H1 (cell line): Measurements from ENCODE around the gene NUDT6. TPM values are rescaled to one million over a fixed set of nuclear protein-coding genes. Genes with fewer than 3 reads are reported as not detected.

ENCODE experiments used
- CEBPB ChIP-seq: IDR thresholded peaks from 2 replicates; pipeline ENCODE4 v1.6.1; 2012; ENCODE audit warnings: low read depth, low read length
- EGR1 ChIP-seq: IDR thresholded peaks from 2 replicates; pipeline ENCODE4 v1.6.1; 2011; ENCODE audit warnings: low read depth, low read length, borderline replicate concordance
- KDM5A ChIP-seq: fragments of 200-600 bp; IDR thresholded peaks from 2 replicates; pipeline ENCODE4 v1.7.1; 2012; ENCODE audit warnings: mild to moderate bottlenecking, low read length, inconsistent platforms, mixed read lengths
- MAFK ChIP-seq: IDR thresholded peaks from 2 replicates; pipeline ENCODE4 v1.6.1; 2012; ENCODE audit warnings: low read depth, mild to moderate bottlenecking, improper control_type of control experiment, low read length
- NRF1 ChIP-seq: IDR thresholded peaks from 2 replicates; pipeline ENCODE4 v1.6.1; 2011; ENCODE audit warnings: mild to moderate bottlenecking, low read depth, low read length, improper control_type of control experiment
- RAD21 ChIP-seq, 2 experiments: IDR thresholded peaks in 1 of 2; conservative IDR thresholded peaks in 1 of 2; 2 replicates each; pipeline ENCODE4 v1.6.1; 2011; ENCODE audit warnings: low read depth in 2 of 2, low read length in 2 of 2, improper control_type of control experiment in 1 of 2, inconsistent platforms in 1 of 2, mild to moderate bottlenecking in 1 of 2, moderate library complexity in 1 of 2
- SIRT6 ChIP-seq: IDR thresholded peaks from one replicate; pipeline ENCODE4 v1.7.1; 2012; ENCODE audit warnings: low read length, inconsistent platforms
- SP2 ChIP-seq: IDR thresholded peaks from 2 replicates; pipeline ENCODE4 v1.6.1; 2012; ENCODE audit warnings: mild to moderate bottlenecking, low read length, inconsistent platforms
- TAF1 ChIP-seq: IDR thresholded peaks from 2 replicates; pipeline ENCODE4 v1.6.1; 2011; ENCODE audit warnings: mild to moderate bottlenecking, low read depth, low read length
- polyA plus RNA-seq, 7 experiments: library from polyadenylated mRNA; depleted of rRNA in 3 of 7; stranded (reverse) in 5 of 7; unstranded in 2 of 7; fragments of >200 nt in 5 of 7; fragments of 200-250 nt in 2 of 7; gene quantifications; 1 replicate in 5 of 7; 2 replicates in 1 of 7; 4 replicates in 1 of 7; pipeline versions ENCODE4 v1.2.1 to v1.2.3, GENCODE V29; 2011 to 2013; ENCODE audit warnings: missing spikeins in 2 of 7, mixed read lengths in 2 of 7
- total RNA-seq: library from RNA; stranded (reverse); fragmentation: NEBNext Ultra II Directional; extraction: Animal tissue kit (Norgen Biotek cat#: 25700); gene quantifications from 2 replicates; pipeline ENCODE4 v1.2.1, GENCODE V29; 2021
- TF ChIP-seq, protein P1 (sequence below): fragments of 300-600 bp; sonication (generic); IDR thresholded peaks from 2 replicates; pipeline ENCODE4 v1.7.1; 2012; ENCODE audit warnings: low read length, moderate library complexity, mild to moderate bottlenecking, inconsistent platforms; ENCODE audit not compliant: insufficient replicate concordance
- TF ChIP-seq, protein P2 (sequence below): IDR thresholded peaks from 2 replicates; pipeline ENCODE4 v1.6.1; 2012; ENCODE audit warnings: inconsistent platforms

NUDT6 gene
- total and polyA plus RNA-seq, 2 of the 8 experiments (the other 6 are each of a cell fraction or from before 2014, with no cell fraction given): 5.0 to 12.4 TPM

DNA sequence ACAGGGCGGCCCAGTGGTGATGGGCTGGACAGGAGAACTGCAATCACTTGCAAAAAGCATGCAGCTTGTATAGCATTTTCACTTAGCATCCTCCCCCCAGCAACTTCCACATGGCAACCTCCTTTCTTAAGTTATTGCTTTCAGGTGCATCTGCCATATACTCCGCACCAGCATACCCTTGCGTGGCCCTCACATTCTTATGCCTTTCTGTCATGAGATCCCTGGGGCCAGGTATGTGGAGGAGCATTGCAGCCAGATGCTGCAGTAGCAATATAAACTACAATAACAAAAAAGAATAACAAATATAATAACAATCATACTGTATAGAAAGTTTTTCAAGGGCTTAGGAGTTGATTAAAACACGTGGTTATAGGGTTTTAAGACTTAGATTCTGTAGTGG lies 26.3 kb upstream of the NUDT6 start (continued):
- TF ChIP-seq, protein P1, sequence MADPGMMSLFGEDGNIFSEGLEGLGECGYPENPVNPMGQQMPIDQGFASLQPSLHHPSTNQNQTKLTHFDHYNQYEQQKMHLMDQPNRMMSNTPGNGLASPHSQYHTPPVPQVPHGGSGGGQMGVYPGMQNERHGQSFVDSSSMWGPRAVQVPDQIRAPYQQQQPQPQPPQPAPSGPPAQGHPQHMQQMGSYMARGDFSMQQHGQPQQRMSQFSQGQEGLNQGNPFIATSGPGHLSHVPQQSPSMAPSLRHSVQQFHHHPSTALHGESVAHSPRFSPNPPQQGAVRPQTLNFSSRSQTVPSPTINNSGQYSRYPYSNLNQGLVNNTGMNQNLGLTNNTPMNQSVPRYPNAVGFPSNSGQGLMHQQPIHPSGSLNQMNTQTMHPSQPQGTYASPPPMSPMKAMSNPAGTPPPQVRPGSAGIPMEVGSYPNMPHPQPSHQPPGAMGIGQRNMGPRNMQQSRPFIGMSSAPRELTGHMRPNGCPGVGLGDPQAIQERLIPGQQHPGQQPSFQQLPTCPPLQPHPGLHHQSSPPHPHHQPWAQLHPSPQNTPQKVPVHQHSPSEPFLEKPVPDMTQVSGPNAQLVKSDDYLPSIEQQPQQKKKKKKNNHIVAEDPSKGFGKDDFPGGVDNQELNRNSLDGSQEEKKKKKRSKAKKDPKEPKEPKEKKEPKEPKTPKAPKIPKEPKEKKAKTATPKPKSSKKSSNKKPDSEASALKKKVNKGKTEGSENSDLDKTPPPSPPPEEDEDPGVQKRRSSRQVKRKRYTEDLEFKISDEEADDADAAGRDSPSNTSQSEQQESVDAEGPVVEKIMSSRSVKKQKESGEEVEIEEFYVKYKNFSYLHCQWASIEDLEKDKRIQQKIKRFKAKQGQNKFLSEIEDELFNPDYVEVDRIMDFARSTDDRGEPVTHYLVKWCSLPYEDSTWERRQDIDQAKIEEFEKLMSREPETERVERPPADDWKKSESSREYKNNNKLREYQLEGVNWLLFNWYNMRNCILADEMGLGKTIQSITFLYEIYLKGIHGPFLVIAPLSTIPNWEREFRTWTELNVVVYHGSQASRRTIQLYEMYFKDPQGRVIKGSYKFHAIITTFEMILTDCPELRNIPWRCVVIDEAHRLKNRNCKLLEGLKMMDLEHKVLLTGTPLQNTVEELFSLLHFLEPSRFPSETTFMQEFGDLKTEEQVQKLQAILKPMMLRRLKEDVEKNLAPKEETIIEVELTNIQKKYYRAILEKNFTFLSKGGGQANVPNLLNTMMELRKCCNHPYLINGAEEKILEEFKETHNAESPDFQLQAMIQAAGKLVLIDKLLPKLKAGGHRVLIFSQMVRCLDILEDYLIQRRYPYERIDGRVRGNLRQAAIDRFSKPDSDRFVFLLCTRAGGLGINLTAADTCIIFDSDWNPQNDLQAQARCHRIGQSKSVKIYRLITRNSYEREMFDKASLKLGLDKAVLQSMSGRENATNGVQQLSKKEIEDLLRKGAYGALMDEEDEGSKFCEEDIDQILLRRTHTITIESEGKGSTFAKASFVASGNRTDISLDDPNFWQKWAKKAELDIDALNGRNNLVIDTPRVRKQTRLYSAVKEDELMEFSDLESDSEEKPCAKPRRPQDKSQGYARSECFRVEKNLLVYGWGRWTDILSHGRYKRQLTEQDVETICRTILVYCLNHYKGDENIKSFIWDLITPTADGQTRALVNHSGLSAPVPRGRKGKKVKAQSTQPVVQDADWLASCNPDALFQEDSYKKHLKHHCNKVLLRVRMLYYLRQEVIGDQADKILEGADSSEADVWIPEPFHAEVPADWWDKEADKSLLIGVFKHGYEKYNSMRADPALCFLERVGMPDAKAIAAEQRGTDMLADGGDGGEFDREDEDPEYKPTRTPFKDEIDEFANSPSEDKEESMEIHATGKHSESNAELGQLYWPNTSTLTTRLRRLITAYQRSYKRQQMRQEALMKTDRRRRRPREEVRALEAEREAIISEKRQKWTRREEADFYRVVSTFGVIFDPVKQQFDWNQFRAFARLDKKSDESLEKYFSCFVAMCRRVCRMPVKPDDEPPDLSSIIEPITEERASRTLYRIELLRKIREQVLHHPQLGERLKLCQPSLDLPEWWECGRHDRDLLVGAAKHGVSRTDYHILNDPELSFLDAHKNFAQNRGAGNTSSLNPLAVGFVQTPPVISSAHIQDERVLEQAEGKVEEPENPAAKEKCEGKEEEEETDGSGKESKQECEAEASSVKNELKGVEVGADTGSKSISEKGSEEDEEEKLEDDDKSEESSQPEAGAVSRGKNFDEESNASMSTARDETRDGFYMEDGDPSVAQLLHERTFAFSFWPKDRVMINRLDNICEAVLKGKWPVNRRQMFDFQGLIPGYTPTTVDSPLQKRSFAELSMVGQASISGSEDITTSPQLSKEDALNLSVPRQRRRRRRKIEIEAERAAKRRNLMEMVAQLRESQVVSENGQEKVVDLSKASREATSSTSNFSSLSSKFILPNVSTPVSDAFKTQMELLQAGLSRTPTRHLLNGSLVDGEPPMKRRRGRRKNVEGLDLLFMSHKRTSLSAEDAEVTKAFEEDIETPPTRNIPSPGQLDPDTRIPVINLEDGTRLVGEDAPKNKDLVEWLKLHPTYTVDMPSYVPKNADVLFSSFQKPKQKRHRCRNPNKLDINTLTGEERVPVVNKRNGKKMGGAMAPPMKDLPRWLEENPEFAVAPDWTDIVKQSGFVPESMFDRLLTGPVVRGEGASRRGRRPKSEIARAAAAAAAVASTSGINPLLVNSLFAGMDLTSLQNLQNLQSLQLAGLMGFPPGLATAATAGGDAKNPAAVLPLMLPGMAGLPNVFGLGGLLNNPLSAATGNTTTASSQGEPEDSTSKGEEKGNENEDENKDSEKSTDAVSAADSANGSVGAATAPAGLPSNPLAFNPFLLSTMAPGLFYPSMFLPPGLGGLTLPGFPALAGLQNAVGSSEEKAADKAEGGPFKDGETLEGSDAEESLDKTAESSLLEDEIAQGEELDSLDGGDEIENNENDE: no peak
- no peak for TF ChIP-seq TAF1
- no peak for TF ChIP-seq CEBPB
- TF ChIP-seq NRF1: no peak
- no peak for TF ChIP-seq SIRT6
- no peak for TF ChIP-seq SP2
- TF ChIP-seq, protein P2, sequence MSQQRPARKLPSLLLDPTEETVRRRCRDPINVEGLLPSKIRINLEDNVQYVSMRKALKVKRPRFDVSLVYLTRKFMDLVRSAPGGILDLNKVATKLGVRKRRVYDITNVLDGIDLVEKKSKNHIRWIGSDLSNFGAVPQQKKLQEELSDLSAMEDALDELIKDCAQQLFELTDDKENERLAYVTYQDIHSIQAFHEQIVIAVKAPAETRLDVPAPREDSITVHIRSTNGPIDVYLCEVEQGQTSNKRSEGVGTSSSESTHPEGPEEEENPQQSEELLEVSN: no peak
- TF ChIP-seq MAFK: no peak
- no peak for TF ChIP-seq KDM5A
- no peak for TF ChIP-seq EGR1
- TF ChIP-seq RAD21 (IDR thresholded peaks at IDR 0.05 in 1 of 2, conservative IDR thresholded peaks at IDR 0.05 in 1 of 2; ENCODE audit: low read depth in 2 of 2, low read length in 2 of 2): no peak
